ENCODE data around the gene MAP4K3.
"Not testable (repeated sequence)": the region's sequence is repeated elsewhere in the genome, so short reads cannot be mapped to it uniquely, and the experiment has no call there.

MAP4K3 gene

DNA sequence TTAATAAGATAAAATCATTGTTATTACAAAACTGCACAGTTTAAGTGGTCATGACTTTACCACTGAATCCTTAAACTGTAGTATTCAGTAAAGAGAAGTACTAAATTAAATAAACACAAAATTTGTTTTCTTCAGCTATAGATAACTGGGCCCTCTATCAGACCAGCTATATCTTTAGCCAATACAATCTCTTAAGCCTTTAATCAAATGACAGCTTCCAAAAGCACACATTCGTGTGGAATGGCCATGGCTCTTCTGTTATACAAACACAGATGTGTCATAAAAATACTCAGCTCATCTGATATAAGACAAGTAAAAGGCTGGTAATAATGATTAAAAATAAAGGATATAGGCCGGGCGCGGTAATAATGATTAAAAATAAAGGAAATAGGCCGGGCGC, 135.7 kb downstream of the MAP4K3 start:
- DNase-seq (ENCODE audit: low spot score): no peak

DNA sequence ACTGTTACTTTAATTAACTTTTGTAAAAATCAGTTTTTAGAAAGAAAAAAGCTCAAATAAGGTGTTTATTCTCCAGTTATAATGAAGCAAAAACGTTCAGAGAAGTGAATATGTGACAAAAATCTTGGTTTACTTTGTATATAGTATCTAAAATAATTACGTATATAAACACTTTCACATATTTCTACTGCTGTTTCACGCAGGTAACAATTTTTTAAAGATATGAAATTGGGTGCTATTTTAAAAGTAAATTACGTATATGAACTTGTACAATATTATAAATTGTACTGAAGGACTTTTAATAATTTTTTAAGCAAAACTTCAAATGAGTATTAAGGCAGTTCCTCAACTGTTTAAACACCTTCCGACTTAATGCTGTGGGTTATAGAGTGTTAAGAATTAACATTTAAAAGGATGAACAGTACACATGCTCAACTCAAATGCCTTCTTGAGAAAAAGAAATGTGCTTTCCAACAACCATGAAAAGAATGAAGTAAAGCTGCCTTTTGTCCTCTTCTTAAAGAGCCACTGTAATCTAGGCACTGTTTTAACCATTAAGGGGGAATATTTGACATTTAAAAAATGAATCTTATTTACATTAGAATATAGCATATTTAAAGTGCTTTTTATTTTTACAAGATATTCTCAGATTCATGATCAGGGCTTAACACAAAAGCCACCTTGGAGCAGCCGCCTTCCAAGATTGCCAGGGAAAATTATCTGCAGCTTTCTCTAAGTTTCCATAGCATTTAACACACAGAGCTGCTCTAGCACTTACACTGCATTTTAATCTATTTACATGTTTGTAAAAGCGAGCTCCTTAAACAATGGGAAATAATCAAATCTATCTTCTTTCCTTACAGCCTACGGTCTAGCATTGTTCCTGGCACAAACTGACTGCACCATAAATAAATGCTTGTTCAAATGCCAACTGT, 136.8 kb downstream of the MAP4K3 start:
- no peak for DNase-seq (ENCODE audit: low spot score)

DNA sequence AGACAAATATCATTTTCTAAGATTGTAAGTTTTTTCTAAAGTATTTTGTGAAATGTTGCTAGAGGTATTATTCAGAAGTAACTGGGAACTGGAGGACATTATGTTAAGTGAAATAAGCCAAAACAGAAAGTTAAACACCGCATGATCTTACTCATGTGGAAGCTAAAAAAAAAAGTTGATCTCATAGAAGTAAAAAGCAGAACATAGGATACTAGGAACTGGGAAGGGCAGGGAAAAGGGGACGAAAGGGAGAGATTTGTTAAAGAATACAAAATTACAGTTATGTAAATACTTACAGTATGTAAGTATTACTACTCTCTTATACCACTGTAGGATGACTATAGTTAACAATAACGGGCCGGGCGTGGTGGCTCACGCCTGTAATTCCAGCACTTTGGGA, 146.7 kb downstream of the MAP4K3 start:
- no peak for DNase-seq (ENCODE audit: low spot score)

DNA sequence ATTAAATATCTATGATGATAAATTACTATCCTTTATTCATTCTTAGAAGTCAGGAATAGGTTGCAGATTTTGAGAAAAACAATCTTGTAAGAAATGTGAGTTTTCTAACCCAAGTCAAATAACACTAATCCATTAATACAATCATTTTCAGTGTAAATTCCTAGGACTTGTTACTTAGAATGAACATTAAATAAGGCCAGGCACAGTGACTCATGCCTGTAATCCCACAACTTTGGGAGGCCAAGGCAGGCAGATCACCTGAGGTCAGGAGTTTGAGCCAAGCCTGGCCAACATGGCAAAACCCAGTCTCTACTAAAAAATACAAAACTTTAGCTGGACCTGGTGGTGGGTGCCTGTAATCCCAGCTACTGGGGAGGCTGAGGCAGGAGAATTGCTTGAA, 147.5 kb downstream of the MAP4K3 start:
- DNase-seq (ENCODE audit: low spot score): no peak

DNA sequence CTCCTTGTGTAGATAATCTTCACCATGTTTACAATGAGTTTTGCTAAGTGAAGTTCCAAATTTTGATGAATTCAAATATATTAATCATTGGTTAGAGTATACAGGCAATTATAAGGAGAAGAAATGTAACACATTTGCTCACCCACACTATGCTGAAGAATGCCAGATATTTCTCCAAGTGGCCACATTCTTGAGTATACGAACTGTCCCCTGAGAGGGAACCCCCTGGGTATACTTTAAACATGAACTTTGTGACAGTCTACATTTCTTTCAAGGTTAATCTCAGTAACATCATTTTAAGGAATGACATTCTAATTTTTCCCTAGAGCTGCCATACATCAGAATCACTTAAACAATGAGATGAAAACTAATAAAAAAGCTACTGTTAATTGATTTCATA, 153.5 kb downstream of the MAP4K3 start:
- DNase-seq (ENCODE audit: low spot score): no peak

DNA sequence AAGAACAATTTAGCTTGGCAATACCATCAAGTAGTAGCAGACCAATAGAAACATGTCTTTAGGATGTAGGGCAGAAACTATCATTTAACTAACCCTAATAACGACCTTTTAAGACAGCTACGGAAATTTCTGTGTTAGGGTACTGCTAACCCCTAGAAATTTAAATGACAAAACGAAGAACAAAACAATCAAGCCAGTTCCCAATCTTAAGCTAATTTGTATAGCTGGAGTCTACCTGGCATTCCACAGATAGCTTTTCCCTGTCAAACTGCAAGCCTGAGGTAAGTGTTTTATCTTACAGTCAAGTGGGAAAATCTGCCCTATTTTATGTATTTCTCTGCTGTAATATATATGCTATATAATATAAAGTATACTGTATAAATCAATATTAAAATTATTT, 155.7 kb downstream of the MAP4K3 start:
- DNase-seq (ENCODE audit: low spot score): no peak

DNA sequence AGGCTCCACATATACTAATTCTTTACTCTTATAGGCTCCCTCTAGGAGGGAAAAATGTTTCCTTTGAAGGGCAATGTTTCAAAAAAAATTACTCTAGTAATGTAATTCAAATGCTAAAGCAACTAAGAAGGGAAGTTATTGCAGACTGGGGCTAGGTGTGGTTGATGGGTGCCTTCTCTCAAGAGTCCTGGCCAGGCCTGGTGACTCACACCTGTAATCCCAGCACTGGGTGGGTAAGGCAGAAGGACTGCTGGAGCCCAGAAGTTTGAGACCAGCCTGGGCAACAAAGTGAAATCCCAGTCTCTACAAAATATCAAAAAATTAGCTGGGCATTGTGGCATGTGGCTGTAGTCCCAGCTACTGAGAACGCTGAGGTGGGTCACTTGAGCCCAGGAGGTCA, 162.1 kb downstream of the MAP4K3 start:
- DNase-seq (ENCODE audit: low spot score): no peak

DNA sequence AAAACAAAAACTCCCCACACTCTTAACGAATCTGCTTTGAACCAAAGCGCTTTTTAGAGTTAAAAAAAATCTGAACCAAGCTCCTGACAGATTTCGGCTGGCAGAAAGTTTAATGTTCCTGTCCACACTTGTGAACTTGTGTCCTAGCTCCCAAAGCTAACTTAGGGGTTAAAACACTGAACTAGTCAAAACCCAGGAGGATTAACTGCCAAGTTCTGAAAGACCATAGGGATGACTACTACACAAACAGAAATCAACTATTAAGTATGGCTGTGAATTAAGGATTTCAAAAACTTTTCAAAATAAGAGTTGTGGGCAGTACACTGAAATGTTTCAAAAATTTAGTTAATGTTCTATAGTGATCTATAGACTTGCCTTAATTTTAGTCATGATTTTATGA, 167.1 kb downstream of the MAP4K3 start:
- DNase-seq (ENCODE audit: low spot score): no peak

DNA sequence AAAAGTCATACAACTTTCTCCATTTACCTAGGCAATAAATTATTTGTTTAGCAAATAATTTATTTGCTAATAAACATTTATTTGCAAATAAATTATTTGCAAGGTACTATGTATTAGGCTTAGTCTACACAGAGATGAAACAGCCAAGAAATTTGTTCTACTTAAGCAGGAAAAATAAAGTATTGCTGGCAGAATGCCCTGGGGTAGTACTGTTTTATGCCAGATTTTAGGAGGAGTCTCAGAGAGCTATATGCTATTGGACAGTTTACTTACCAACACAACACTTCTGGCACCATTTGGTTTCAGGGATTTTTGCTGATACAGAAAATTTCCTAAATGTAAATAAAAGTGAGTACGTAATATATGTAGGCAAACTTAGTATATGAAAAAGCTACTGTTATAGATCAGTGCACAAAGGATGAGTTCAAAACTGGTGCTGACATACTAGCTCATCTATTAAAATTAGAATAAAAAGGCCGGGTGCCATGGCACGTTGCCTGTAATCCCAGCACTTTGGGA, 170.1 kb downstream of the MAP4K3 start:
- DNase-seq (ENCODE audit: low spot score): no peak

DNA sequence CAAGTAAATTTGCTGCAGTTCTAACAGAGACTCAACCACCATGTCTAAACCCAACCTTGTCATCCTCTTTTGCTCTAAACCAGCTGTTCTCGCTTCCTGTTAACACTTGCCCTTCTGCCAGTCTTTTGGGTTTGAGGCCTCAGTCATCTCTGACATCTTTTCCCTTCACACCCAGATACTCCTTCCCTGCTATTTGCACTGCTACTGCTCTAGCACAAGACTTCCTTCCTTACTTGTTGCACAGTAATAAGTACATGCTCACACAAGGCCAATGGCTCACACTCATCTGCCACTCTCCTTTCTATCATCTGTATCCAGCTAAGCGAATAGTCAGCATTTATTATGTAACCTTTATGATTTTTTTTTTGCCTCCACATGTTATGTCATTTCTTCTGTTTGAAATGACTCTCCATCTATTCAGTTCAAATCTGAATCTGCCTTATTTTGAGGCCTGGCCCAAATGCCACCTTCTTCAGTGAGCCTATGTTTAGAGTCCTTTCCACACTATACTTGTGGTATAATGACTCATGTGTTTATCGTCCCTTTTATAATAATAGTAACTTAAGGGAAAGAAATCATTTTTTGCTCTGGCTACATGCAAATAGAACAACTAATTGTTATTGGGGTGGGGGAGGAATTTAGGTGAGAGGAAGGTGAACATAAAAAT, 170.8 kb downstream of the MAP4K3 start:
- DNase-seq (ENCODE audit: low spot score): no peak

DNA sequence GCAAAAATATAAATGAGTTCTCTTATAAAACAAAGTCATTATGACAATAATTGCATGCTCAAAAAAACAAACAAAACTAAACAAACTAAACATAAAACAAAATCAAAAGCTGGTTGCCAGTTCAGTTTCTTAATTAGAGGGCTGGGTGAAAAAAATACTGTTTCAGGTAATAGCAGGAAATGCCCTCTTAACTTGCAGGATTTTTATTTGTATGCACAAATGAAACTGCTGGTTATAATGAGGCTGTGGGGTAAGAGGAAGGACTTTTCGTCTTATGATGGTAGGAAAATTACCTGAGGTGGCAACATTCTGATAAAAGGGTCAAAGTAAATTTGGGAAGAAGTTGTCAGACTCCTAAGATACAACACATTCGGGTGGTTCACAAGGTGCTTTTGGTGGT, 171.8 kb downstream of the MAP4K3 start:
- no peak for DNase-seq (ENCODE audit: low spot score)

DNA sequence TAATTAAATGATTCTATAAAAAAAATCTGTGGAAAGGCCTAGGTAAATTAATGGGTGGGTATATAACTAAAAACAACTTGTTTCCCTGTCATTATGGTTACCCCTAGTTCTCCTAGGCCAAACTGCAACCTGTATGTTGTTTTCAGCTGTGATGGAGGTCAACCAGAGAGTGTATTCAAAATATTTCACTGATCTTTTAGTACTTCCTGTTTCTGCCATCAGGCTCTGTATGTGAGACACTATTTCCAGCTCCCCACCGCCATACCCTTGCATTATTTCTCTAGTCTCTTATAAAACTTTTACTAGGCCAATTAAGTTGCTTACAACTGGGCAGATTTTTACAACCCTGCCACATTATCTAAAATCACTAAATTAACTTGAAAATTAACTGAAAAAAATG, 172.4 kb downstream of the MAP4K3 start:
- no peak for DNase-seq (ENCODE audit: low spot score)

DNA sequence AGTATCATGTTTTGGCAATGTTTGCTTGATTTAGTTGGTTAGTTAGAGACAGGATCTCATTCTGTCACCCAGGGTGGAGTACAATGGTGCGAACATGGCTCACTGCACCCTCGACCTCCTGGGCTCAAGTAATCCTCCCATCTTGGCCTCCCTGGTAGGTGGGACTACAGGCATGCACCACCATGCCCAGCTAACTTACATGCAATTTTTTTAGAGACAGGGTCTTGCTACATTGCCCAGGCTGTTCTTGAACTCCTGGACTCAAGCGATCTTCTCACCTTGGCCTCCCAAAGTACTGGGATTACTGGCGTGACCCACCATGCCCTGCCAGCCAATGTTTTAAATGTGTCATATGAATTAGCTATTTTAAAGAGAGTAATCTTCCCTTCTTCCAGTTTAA, 177.0 kb downstream of the MAP4K3 start:
- no peak for DNase-seq (ENCODE audit: low spot score)

DNA sequence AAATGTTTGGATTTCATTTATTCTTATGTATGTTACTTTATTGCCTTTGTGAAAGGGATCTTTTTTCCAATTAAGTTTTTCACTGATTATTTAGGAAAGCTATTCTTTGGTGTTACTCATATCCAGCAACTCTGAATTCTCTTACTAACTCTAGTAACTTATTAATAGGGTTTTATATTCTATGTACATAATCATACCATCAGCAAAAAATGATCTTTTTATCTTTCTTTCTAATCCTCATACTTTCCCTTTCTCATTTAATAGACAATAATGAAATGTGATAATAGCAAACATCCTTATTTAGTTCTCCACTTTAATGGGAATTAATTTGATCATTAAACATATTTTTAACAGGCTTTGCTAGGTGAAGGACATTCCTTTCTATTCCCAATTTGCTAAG, 181.0 kb downstream of the MAP4K3 start:
- no peak for DNase-seq (ENCODE audit: low spot score)

DNA sequence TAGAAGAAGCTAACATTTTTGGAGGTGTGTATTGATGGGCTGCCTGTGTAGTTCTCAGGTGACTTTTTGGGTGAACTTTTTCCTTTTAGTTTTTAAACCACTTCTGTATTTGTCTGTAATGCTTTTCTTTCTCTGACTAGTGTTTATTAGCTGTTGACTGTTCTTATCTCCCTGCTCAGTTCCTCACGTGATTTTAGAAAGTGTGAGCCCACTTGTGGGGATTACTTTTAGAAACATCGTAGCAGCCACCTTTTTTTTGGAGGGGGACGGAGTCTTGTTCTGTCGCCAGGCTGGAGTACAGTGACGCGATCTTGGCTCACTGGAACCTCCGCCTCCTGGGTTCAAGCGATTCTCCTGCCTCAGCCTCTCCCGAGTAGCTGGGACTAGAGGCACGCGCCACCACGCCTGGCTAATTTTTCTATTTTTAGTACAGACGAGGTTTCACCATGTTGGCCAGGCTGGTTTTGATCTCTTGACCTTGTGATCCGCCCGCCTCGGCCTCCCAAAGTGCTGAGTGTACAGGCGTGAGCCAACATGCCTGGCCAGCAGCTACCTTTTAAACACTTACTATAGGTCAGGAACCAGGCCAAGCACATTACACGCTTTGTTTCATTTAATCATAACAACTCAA, 184.1 kb downstream of the MAP4K3 start:
- DNase-seq (ENCODE audit: low spot score): no peak

DNA sequence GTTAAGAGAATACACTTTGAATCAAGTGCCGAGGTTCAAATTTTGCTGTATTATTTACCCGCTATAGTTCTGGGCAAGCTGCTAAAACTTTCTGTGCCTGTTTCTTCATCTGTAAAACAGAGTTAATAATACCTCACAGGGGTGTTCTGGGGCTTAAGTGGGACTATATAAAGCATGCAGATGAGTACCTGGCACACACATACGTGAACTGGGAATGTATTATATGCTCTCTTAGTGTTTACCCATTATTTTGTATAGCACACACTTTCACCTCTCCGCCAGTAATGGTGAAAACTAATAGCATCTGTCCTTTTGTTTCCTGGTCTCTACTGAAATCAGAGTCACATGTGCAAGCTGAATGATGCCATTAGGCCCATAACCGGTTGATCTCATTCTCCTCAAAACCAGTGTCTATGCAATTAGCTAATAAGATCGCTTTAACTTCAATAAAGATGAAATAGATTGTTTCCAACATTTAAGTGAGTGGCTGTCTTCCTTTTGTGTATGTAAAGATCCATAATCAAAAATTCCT, 189.5 kb downstream of the MAP4K3 start:
- DNase-seq (ENCODE audit: low spot score): no peak

DNA sequence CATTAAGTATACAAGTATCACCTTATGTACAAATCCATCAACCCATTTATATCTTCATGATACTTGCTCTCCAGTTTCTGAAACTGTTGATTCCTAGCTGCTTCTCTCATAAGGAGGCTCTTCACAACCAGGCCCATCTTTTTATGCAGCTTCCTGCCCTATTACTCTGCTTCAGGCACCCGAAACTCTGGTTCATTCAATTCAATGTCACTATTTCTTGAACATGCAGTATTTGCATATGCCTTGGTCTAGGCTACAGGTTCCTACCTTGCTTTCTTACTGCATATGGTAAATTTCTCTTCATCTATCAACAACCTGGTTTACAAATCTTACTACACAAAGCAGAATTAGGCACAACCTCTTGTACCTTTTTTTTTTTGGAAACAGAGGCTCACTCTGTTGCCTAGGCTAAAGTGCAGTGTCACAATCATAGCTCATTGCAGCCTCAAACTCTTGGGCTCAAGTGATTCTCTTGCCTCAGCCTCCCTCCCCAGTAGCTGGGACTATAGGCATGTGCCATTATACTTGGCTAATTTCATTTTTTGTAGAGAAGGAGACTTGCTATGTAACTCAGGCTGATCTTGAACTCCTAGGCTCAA, 190.6 kb downstream of the MAP4K3 start:
- no peak for DNase-seq (ENCODE audit: low spot score)

DNA sequence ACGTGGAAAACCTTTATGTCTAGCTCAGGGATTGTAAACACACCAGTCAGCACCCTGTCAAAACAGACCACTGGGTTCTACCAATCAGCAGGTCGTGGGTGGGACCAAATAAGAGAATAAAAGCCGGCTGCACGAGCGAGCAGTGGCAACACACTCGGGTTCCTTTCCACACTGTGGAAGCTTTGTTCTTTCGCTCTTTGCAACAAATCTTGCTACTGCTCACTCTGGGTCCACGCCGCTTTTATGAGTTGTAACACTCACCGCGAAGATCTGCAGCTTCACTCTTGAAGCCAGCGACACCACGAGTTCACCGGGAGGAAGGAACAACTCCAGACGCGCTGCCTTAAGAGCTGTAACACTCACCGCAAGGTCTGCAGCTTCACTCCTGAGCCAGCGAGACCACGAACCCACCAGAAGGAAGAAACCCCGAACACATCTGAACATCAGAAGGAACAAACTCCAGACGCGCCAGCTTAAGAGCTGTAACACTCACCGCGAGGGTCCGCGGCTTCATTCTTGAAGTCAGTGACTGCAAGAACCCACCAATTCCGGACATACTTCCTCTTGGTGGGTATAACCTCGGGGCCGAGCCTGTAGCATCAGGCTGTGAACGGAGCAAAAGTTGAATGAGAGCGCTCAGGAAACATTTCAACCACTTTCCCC, 192.0 kb downstream of the MAP4K3 start:
- DNase-seq (ENCODE audit: low spot score): not testable (repeated sequence)

DNA sequence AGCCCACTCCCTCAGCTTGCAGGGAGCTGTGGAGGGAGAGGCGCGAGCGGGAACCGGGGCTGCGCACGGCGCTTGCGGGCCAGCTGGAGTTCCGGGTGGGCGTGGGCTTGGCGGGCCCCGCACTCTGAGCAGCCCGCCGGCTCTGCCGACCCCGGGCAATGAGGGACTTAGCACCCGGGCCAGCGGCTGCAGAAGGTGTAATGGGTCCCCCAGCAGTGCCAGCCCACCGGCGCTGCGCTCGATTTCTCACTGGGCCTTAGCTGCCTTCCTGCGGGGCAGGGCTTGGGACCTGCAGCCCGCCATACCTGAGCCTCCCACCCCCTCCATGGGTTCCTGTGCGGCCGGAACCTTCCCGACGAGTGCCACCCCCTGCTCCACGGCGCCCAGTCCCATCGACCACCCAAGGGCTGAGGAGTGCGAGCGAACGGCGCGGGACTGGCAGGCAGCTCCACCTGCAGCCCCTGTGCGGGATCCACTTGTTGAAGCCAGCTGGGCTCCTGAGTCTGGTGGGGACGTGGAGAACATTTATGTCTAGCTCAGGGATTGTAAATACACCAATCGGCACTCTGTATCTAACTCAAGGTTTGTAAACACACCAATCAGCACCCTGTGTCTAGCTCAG, 192.7 kb downstream of the MAP4K3 start:
- not testable (repeated sequence) for DNase-seq (ENCODE audit: low spot score)

DNA sequence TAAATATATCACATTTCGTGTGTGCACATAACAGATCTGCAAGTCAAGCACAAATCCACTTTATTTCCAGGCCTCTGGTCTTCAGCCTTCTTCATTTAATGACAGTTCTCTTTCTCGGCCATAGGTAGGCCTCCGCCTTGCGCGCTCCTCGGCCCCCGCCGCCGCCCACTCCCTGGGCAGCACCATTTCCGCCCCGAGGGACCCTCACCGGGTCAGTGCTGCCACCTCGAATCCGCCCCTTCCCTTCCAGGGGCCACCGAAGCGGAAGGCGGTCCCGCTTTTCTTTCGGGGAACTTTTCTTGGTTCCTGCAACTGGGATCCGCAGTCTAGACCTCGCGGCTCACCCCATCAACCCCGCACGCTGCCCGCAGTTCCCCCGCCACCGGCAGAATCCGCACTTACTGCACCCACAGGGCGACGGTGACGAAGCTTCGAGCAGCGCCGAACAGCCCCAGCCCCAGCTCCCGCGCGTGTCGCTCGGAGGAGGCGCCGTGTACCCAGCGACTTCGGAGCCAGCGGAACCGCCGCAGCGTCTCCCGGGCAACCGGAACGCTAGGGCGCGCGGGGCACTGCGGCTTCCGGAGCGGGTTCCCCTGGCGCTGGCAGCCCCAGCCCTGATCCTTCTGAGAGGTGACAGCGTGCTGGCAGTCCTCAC, 193.5 kb downstream of the MAP4K3 start, which contains the start of gene CDKL4:
Gene CDKL4 (minus strand): TSS at position 502 of the 655 bp plus-strand sequence.
- no peak for DNase-seq (ENCODE audit: low spot score)
